Panc1 (cell line): Measurements from ENCODE around the gene SLC35E2B. TPM values are rescaled to one million over a fixed set of nuclear protein-coding genes. Genes with fewer than 3 reads are reported as not detected.
"Not testable (repeated sequence)": the region's sequence is repeated elsewhere in the genome, so short reads cannot be mapped to it uniquely, and the experiment has no call there.

Experiments used
- ATAC-seq: fragments of 200-7000 bp; cut with Tn5 transposase; 2 replicates; pipeline ENCODE4 v1.9.1; 2020; ENCODE audit warnings: mild to moderate bottlenecking, moderate library complexity
- BruUV-seq: library from RNA; stranded (reverse); fragments of 400-500 nt; replicated peaks from 2 replicates; lab custom pipeline; 2021; lab: Mats Ljungman, UMichigan
- CTCF ChIA-PET: fragments of 300-600 bp; sonication (Branson Sonifier 250); formaldehyde crosslinking; loops from one replicate; lab custom pipeline; 2022; ENCODE audit warnings: antibody characterized with exemption; lab: Charles Lee
- POLR2A ChIA-PET: fragments of 300-600 bp; sonication (Branson Sonifier 250); formaldehyde crosslinking; loops from one replicate; lab custom pipeline; 2022; ENCODE audit warnings: antibody characterized with exemption; lab: Charles Lee
- DNase-seq: peaks from one replicate; pipeline ENCODE4 v3.0.0-alpha.2; 2010; ENCODE audit warnings: low read depth, low spot score
- H3K27ac ChIP-seq: 2 replicates; pipeline ENCODE4 v1.5.1; 2011; ENCODE audit warnings: mild to moderate bottlenecking, low read length, inconsistent platforms
- H3K27me3 ChIP-seq: fragments of 200-500 bp; sonication (Bioruptor generic); 2 replicates; pipeline ENCODE4 v1.6.0; 2014; ENCODE audit warnings: low read length, inconsistent platforms; ENCODE audit not compliant: control insufficient read depth, insufficient read depth
- H3K36me3 ChIP-seq: fragments of 200-500 bp; sonication (Bioruptor generic); 2 replicates; pipeline ENCODE4 v1.5.1; 2014; ENCODE audit warnings: inconsistent platforms, mild to moderate bottlenecking, low read length, moderate library complexity; ENCODE audit not compliant: control insufficient read depth, insufficient read depth
- H3K4me1 ChIP-seq: 2 replicates; pipeline ENCODE4 v1.5.1; 2011; ENCODE audit warnings: inconsistent platforms, mild to moderate bottlenecking, low read length, moderate library complexity; ENCODE audit not compliant: control insufficient read depth, insufficient read depth
- H3K4me3 ChIP-seq, 2 experiments: 2 replicates each; pipeline ENCODE4 v1.5.1; 2011 to 2012; ENCODE audit warnings: low read depth in 2 of 2, low read length in 2 of 2, mild to moderate bottlenecking in 2 of 2, inconsistent platforms in 1 of 2, moderate library complexity in 1 of 2
- H3K9me3 ChIP-seq: fragments of 200-500 bp; sonication (Bioruptor generic); 2 replicates; pipeline ENCODE4 v1.5.1; 2014; ENCODE audit warnings: low read depth, mild to moderate bottlenecking, inconsistent platforms, low read length, moderate library complexity; ENCODE audit not compliant: control insufficient read depth, insufficient read depth
- POLR2AphosphoS5 ChIP-seq: IDR thresholded peaks from 2 replicates; pipeline ENCODE4 v1.6.1; 2012; ENCODE audit warnings: mild to moderate bottlenecking, low read depth, low read length, moderate library complexity
- SIN3A ChIP-seq: IDR thresholded peaks from 2 replicates; pipeline ENCODE4 v1.6.1; 2012; ENCODE audit warnings: low read depth, mild to moderate bottlenecking, low read length, moderate library complexity, borderline replicate concordance; ENCODE audit not compliant: insufficient read depth
- TCF7L2 ChIP-seq: IDR thresholded peaks from 2 replicates; pipeline ENCODE4 v1.6.1; 2011; ENCODE audit warnings: mild to moderate bottlenecking, low read depth, low read length, inconsistent platforms
- in situ Hi-C: cut with HindIII; loops from 2 replicates; pipeline ENCODE4 v1.10.0; 2016; ENCODE audit warnings: low sequenced_read_pairs, low pct_unique_long_range_greater_than_20kb
- intact Hi-C: fragments of 100-400 bp; cut with micrococcal nuclease; formaldehyde crosslinking; loops from one replicate; pipeline ENCODE4 v1.10.0; 2022; ENCODE audit not compliant: unreplicated experiment
- total RNA-seq: library from RNA; stranded (reverse); gene quantifications from one replicate; pipeline ENCODE4 v1.2.1, GENCODE V29; 2021; ENCODE audit not compliant: unreplicated experiment
- TF ChIP-seq, protein P1 (sequence below): fragments of 450-650 bp; IDR thresholded peaks from 2 replicates; pipeline ENCODE4 v1.5.1; 2017; ENCODE audit warnings: mild to moderate bottlenecking
- TF ChIP-seq, protein P2 (sequence below), 2 experiments: IDR thresholded peaks; 2 replicates each; pipeline ENCODE4 v1.6.1; 2011 to 2012; ENCODE audit warnings: low read depth in 2 of 2, control low read depth in 1 of 2, low read length in 1 of 2, mild to moderate bottlenecking in 1 of 2, moderate library complexity in 1 of 2; ENCODE audit not compliant: insufficient read depth in 1 of 2

SLC35E2B gene
- total RNA-seq, 1 experiment from 2014 or later = 75.7 TPM

DNA sequence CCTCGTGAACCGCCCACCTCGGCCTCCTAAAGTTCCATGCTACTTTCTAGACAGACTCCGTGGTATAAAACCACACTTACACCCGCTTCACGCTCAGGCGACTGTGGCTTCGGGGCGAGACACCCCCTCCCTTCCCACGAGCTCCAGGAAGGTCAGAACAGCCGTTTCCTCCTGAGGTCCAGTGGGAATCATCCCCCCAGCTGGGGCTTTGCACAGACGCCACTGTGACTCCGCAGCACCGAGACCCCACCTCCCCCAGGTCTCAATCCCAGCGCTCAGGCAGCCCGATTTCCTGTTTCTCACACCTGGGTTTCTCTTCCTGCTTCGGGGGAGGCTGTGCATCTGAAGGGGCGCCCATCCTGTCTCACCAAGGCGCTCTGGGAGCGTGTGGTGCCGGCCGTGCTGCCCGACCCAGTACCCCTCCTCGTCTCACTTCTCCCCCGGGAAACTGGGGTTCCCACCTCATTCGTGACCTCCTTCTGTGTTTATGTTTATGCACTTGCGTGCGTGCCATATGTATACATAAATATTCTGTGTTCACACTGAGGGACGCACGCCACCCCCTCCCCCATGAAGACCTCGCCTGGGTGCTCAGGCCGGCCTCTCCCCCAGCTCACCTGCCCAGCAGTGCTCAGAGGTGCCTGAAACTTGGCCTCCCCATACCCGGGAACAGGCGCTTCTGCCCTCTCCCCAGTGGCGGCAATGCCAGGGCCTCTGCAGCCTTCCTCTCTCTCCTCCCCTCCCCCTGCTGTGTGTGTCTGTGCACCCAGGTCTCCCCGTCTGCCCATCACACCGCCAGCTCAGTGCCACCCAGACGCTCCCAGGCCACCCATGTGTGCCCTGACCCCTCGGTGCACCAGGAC is 14.6 kb downstream of the SLC35E2B start:
- no TSS peak for BruUV-seq
- TF ChIP-seq SIN3A (no peak), POLR2AphosphoS5 (no peak), TCF7L2 (no peak)
- TF ChIP-seq, protein P1, sequence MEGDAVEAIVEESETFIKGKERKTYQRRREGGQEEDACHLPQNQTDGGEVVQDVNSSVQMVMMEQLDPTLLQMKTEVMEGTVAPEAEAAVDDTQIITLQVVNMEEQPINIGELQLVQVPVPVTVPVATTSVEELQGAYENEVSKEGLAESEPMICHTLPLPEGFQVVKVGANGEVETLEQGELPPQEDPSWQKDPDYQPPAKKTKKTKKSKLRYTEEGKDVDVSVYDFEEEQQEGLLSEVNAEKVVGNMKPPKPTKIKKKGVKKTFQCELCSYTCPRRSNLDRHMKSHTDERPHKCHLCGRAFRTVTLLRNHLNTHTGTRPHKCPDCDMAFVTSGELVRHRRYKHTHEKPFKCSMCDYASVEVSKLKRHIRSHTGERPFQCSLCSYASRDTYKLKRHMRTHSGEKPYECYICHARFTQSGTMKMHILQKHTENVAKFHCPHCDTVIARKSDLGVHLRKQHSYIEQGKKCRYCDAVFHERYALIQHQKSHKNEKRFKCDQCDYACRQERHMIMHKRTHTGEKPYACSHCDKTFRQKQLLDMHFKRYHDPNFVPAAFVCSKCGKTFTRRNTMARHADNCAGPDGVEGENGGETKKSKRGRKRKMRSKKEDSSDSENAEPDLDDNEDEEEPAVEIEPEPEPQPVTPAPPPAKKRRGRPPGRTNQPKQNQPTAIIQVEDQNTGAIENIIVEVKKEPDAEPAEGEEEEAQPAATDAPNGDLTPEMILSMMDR = no peak
- TF ChIP-seq, protein P2, sequence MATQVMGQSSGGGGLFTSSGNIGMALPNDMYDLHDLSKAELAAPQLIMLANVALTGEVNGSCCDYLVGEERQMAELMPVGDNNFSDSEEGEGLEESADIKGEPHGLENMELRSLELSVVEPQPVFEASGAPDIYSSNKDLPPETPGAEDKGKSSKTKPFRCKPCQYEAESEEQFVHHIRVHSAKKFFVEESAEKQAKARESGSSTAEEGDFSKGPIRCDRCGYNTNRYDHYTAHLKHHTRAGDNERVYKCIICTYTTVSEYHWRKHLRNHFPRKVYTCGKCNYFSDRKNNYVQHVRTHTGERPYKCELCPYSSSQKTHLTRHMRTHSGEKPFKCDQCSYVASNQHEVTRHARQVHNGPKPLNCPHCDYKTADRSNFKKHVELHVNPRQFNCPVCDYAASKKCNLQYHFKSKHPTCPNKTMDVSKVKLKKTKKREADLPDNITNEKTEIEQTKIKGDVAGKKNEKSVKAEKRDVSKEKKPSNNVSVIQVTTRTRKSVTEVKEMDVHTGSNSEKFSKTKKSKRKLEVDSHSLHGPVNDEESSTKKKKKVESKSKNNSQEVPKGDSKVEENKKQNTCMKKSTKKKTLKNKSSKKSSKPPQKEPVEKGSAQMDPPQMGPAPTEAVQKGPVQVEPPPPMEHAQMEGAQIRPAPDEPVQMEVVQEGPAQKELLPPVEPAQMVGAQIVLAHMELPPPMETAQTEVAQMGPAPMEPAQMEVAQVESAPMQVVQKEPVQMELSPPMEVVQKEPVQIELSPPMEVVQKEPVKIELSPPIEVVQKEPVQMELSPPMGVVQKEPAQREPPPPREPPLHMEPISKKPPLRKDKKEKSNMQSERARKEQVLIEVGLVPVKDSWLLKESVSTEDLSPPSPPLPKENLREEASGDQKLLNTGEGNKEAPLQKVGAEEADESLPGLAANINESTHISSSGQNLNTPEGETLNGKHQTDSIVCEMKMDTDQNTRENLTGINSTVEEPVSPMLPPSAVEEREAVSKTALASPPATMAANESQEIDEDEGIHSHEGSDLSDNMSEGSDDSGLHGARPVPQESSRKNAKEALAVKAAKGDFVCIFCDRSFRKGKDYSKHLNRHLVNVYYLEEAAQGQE (IDR thresholded peaks at IDR 0.05; ENCODE audit: insufficient read depth in 1 of 2, low read depth in 2 of 2, low read length in 1 of 2) = no peak
- no peak for DNase-seq
- Histone ChIP-seq H3K27ac (no peak overlapping the region), H3K36me3 (no peaks in the 10 kb centered on the region), H3K4me3 (no peak overlapping the region), H3K27me3 (no peaks in the 10 kb centered on the region), H3K9me3 (no peaks in the 10 kb centered on the region), H3K4me1 (peaks cover 21% of the 10 kb centered on the region)
- intact Hi-C loops (no loop called here), in situ Hi-C loops (no loop called here)
- ChIA-PET POLR2A (no interaction called here), CTCF (interaction anchor here (0.9 kb wide), 1 partner anchor 12 kb away, joined by 4 read pairs; no protein-coding TSS in a partner anchor)
- 0 out of 2 replicates have a peak, but pooled peaks have one; percentile 35 for ATAC-seq

DNA sequence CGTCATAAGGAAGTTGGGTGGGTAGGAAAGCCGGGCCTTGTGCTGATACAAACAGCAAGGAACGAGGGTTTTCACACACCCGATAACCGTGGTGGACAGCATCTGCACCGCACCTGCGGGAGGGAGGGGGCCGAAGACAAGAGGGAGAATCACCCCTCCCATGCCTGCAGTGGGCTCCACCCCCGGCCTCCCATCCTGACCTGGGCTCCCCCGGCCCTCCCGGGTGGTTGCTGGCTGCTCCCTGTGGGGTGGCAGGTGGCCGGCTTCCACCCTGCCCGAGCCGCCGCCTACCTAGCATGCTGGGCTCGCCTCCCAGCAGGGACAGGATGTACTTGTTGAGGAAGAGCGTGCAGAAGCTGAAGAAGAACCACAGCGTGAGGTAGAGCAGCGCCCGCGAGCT is 16.5 kb downstream of the SLC35E2B start:
- POLR2A ChIA-PET, intact Hi-C loops, DNase-seq, ATAC-seq, H3K9me3 ChIP-seq, H3K4me3 ChIP-seq, H3K27ac ChIP-seq, H3K27me3 ChIP-seq, CTCF ChIA-PET, in situ Hi-C loops, BruUV-seq, H3K36me3 ChIP-seq: not testable (repeated sequence)
- H3K4me1 ChIP-seq = peaks cover 10% of the 10 kb centered on the region

DNA sequence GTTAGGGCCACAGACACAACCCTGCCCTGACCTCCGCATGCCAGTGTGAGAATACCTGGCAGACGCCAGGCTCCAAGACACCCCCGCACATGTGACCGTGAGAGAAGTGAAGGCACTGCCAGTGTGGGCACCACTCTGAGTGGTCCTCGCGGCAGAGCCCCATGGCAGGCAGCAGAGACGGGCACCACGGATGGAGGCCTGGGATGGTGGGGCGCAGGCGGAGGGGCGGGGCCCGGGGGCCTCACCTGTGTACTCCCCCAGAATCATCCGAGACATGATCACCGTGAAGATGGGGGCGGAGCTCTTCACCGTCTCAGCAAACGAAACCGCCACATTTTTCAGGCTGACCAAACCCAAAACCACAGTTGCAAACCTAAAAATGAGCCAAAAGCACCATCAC is 17.4 kb downstream of the SLC35E2B start:
- H3K36me3 ChIP-seq, H3K4me1 ChIP-seq, BruUV-seq, intact Hi-C loops, POLR2A ChIA-PET, ATAC-seq, in situ Hi-C loops, H3K27me3 ChIP-seq, CTCF ChIA-PET, H3K27ac ChIP-seq, DNase-seq, H3K9me3 ChIP-seq, H3K4me3 ChIP-seq: not testable (repeated sequence)

DNA sequence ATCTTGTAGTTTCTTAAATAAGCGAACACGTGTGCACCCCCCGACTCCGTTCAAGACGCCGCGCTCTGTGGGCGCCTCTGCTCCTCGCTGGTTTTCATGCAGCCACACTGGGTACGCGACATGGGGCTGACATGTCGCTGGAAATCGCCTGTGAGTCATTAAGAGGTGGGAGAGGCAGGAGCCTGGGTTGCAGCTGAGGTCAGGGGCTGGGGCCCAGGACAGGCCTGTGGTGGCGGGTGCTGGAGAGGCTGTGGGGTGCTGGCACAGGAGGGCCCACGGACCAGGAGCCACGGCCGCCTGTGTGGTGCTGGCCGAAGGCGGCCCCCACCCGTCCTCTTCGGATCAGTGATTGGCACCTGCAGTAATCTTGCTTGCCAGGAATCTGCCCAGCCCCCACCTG is 17.8 kb downstream of the SLC35E2B start:
- H3K36me3 ChIP-seq, H3K27me3 ChIP-seq, H3K4me1 ChIP-seq, DNase-seq, POLR2A ChIA-PET, H3K9me3 ChIP-seq, CTCF ChIA-PET, in situ Hi-C loops, ATAC-seq, BruUV-seq, H3K27ac ChIP-seq, intact Hi-C loops, H3K4me3 ChIP-seq: not testable (repeated sequence)
